Chondrocyte (in vitro differentiated cells): ENCODE measurements around the gene AOAH. TPM values are rescaled to one million over a fixed set of nuclear protein-coding genes. Genes with fewer than 3 reads are reported as not detected.

Source experiments
- DNase-seq: peaks from one replicate; pipeline ENCODE4 v3.0.0; 2021; ENCODE audit warnings: mixed read lengths, low spot score
- H3K27ac Mint-ChIP-seq: one replicate; pipeline ENCODE4 v1.8.0; 2021; ENCODE audit warnings: mild to moderate bottlenecking, moderate library complexity, mixed read lengths; ENCODE audit not compliant: unreplicated experiment
- H3K27me3 Mint-ChIP-seq: 2 replicates; pipeline ENCODE4 v1.8.0; 2021; ENCODE audit warnings: low read depth, mixed read lengths
- H3K36me3 Mint-ChIP-seq: 2 replicates; pipeline ENCODE4 v1.8.0; 2021; ENCODE audit warnings: low read depth, mixed read lengths
- H3K4me1 Mint-ChIP-seq: 2 replicates; pipeline ENCODE4 v1.8.0; 2021; ENCODE audit warnings: low read depth, mild to moderate bottlenecking, mixed read lengths
- H3K4me3 Mint-ChIP-seq: one replicate; pipeline ENCODE4 v1.8.0; 2021; ENCODE audit warnings: mild to moderate bottlenecking, moderate library complexity, mixed read lengths; ENCODE audit not compliant: unreplicated experiment
- H3K9me3 Mint-ChIP-seq: 2 replicates; pipeline ENCODE4 v1.8.0; 2021; ENCODE audit warnings: low read depth, mixed read lengths
- CTCF ChIP-seq: fragments of 200-600 bp; sonication (generic); IDR thresholded peaks from 2 replicates; pipeline ENCODE4 v1.5.0; 2021; ENCODE audit warnings: antibody characterized with exemption, mild to moderate bottlenecking, moderate library complexity
- total RNA-seq: library from RNA; stranded (reverse); gene quantifications from 3 replicates; pipeline ENCODE4 v1.2.1, GENCODE V29; 2021

AOAH gene
- total RNA-seq, 1 donor from 2014 or later = not detected

GRCh38 chr7:36657036-36657660 lies 67.1 kb downstream of the AOAH start:
- Mint-ChIP-seq H3K4me3 (no peak overlapping the region), H3K36me3 (no peaks in the 10 kb centered on the region), H3K9me3 (no peaks in the 10 kb centered on the region), H3K27me3 (no peaks in the 10 kb centered on the region), H3K27ac (no peak overlapping the region), H3K4me1 (peaks cover 30% of the 10 kb centered on the region)
- DNase-seq = no peak
- no peak for TF ChIP-seq CTCF

- no peak for TF ChIP-seq CTCF
- Mint-ChIP-seq H3K4me3 (no peak overlapping the region), H3K27ac (no peak overlapping the region), H3K27me3 (no peaks in the 10 kb centered on the region), H3K9me3 (no peaks in the 10 kb centered on the region), H3K36me3 (no peaks in the 10 kb centered on the region), H3K4me1 (peaks cover 42% of the 10 kb centered on the region)
- DNase-seq = no peak
These were observed 69.9 kb downstream of the AOAH start for GRCh38 chr7:36654436-36654835.

- DNase-seq = no peak
- H3K9me3 Mint-ChIP-seq = no peaks in the 10 kb centered on the region
- H3K4me3 Mint-ChIP-seq = no peak overlapping the region
- H3K27ac Mint-ChIP-seq = no peak overlapping the region
- peaks cover 36% of the 10 kb centered on the region for H3K4me1 Mint-ChIP-seq
- no peaks in the 10 kb centered on the region for H3K36me3 Mint-ChIP-seq
- no peak for TF ChIP-seq CTCF
- H3K27me3 Mint-ChIP-seq = no peaks in the 10 kb centered on the region
These were observed 70.5 kb downstream of the AOAH start for GRCh38 chr7:36653663-36654355.

GRCh38 chr7:36653008-36653662 lies 71.2 kb downstream of the AOAH start:
- Mint-ChIP-seq H3K27me3 (no peaks in the 10 kb centered on the region), H3K4me1 (peaks cover 30% of the 10 kb centered on the region), H3K36me3 (no peaks in the 10 kb centered on the region), H3K9me3 (no peaks in the 10 kb centered on the region), H3K4me3 (no peak overlapping the region), H3K27ac (no peak overlapping the region)
- no peak for TF ChIP-seq CTCF
- no peak for DNase-seq

GRCh38 chr7:36652431-36652830 lies 71.9 kb downstream of the AOAH start:
- no peaks in the 10 kb centered on the region for H3K36me3 Mint-ChIP-seq
- H3K27ac Mint-ChIP-seq = no peak overlapping the region
- DNase-seq = no peak
- no peak for TF ChIP-seq CTCF
- no peaks in the 10 kb centered on the region for H3K27me3 Mint-ChIP-seq
- no peak overlapping the region for H3K4me3 Mint-ChIP-seq
- peaks cover 30% of the 10 kb centered on the region for H3K4me1 Mint-ChIP-seq
- H3K9me3 Mint-ChIP-seq = no peaks in the 10 kb centered on the region
